HG02678 (cell line): ENCODE results near the gene KLHL34.

Source experiments
- ATAC-seq: cut with Tn5 transposase; IDR thresholded peaks from one replicate; pipeline ENCODE4 v1.9.1; 2021; ENCODE audit warnings: mild to moderate bottlenecking, moderate library complexity; ENCODE audit not compliant: unreplicated experiment

Gene KLHL34, protein sequence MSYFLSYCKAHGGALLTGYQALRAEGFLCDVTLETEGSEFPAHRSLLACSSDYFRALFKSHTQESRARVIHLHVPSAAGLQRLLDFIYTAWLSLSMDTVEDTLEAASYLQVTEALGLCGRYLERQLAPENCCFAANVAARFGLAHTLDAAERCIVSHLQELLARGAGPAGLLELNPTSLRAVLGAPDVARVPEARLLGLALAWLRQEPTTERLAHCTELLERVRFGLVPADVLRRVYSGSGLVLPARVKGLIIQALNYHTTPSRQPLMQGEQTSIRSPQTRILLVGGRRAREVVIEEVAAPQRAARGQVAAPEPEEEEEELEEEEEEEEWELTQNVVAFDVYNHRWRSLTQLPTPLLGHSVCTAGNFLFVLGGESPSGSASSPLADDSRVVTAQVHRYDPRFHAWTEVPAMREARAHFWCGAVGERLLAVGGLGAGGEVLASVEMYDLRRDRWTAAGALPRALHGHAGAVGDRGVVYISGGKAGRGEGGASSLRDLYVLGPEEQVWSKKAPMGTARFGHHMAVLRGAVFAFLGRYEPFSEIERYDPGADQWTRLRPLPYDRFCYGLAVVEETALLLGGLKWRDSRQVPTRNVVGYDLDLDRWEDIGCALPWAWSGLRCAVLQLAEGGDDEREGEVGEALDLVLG

DNA sequence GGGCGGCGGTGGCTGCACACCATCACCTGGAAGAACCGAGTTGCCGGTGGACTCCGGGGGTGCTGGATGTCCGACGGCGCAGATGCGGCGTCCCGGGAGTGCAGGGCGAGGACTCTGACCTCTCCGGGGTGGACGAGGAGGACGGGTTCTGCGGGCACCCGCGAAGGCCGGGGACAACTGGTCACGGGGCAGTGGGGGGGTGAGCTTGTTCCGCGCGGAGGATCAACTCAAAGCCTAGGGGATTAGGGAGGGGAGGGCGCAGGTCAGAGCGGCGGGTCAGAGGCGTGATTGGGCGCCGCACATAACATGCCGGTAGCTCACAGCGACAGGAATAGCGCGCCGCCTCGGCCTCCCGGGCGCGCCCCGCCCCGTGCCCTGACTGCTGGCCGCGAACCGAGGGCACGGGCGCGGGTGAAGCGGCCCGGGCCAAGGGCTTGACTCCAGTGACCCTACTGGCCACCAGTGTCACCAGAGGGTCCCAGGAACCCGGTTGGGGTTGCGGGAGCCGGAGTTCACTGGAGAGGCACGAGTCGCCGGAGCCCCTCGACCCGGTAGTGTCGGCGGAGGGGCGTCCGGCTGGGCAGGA is at the start of gene KLHL34:
Gene KLHL34, minus strand, starts transcription at position 179 of the 586 bp plus-strand sequence. CDS start 542 bp downstream, outside the sequence.
- no peak for ATAC-seq

DNA sequence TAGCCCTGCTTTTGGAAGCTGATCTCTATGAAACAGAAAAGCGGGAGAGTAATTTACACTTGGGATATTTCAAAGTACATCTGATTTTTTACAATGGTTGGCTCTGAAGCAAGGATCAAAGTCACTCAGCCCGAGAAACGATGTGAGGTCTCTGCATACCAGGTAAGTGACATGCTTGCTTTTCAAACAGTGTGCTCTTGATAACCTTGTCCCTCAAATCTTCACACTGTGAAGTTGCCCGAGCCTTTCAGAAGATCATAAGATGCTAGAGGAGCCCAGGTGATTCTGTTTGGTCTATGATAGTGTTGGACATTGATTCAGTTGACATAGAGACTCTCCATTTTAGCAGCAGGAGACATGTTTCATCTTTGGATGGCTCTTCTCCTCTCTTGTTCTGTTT is 47.1 kb upstream of the KLHL34 start:
- no peak for ATAC-seq

DNA sequence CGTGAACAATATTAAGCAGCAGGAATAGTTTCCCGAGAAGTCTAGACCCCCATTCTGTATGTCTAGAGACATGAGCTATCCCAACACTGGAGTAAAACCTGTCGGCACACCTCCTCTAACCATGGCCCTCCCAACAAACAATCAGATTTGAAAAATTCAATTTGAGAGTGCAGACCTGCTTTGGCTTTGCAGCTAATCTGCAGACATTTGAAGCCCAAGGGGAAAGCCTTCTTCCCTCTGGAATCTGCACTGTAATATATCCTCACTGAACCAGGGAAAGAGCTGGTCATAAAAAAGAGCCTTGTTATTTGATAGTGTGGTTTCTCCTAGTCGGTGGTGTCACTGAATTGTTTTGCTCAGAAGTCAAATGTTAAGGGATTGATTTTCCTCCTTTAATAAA is 44.6 kb upstream of the KLHL34 start:
- ATAC-seq: no peak

DNA sequence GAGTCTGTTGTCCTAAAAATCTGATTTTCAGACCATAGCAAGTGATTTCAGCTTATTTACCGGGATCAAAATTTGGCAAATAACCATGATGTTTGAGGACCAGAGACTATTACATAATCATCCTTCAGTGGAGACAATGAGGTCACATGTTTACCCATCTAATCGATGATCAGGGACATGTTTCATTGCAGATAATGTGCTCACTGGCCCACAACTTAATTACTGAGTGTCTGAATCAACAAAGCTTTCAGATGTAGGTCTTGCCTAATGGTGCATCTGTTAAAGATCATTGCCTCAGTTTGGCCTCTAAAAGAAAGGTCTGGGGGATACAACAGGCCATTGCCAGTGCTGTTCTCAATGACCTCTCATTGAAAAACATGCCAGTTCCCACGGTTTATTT is 42.8 kb upstream of the KLHL34 start:
- ATAC-seq: no peak

DNA sequence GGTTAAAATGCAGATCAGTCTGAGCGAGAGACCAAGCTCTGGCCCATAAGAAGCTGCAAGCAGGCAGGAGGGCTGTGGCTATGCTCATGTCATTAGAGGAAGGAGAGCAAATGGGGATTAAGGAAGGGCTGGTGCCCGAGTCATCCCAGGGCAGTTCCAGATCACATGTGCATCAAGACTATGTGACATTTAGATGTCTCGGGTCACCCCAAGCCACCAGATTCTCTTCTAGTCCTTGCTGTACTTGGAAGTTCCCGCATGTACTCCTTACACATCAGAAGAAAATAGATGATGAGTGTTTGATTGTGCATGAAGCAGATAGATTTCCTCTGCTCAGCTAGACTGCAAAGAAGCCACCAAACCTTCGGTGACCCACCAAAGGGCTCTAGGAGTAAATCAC is 42.1 kb upstream of the KLHL34 start:
- ATAC-seq: no peak

DNA sequence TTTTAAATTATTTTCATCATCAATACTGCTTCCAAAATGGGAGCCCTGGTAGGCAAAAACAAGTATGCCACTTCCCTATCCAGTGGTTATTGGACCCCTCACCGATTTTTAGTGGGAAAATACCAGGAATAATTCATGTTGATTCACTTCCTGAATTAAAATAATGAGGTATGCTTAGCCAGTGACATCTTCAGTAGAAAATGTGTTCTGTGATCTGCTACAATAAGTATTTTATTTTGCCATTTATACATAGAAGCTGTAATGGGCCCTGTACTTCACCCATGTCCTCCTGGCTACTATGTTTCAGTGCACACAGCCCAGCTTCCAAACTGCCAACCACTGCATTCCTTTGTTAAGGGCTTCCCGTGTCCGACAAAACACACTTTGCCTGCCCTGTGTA is 41.0 kb upstream of the KLHL34 start:
- ATAC-seq: no peak

DNA sequence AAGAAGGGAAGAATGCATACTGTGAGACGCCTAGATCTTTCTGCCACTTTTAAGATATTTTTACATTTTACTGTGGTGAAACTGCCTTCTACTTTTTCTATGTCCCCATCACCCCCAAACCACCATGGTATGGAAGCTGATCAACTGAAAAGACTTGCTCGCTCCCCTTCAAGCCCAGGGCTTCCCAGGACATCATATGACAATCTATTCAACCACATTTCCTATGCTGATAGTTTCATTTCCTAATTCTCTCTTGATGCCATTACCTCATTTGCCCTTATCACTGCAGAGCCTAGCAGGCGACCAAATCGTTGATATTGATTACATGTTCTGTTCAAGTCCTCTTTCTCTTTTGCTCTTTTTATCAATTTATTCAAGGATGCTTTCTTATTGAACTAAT is 40.1 kb upstream of the KLHL34 start:
- ATAC-seq: no peak

DNA sequence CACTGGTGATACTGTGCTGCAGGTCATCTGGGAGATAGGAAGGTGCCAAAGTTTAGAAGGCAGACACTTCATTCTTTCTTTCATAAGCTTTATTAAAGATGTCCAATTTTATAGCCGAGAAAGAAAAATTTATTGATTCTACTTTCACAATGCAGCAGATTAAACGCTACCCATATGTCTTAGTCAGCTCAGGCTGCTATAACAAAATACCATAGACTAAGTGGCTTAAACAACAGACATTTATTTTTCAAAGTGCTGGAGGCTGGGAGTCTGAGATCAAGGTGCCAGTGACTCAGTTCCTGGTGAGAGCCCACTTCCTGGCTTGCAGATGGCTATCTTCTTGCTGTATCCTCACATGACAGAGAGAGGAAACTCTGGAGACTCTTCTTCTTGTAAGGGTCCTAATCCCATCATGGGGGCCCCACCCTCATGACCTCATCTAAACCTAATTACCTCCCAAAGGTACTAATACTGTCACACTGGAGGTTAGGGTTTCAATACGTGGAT is 33.4 kb upstream of the KLHL34 start:
- no peak for ATAC-seq

DNA sequence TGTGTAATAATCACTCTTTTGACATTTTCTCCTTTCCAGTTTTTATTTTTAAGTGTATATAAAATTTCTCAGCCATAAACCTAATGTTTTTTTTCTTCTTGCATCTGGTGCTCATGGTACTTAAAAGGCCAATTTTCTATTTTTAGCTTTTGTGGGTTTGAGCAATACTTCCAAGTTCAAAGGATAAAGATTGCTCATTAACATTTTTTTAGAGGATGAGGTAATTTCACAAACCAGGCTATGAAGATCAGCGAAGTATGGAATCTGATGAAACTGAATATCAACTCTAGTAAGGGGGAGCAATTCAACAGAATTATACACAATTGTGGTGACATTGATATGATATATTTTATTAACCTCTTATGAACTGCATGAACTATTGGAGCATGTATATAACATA is 25.8 kb upstream of the KLHL34 start:
- no peak for ATAC-seq

DNA sequence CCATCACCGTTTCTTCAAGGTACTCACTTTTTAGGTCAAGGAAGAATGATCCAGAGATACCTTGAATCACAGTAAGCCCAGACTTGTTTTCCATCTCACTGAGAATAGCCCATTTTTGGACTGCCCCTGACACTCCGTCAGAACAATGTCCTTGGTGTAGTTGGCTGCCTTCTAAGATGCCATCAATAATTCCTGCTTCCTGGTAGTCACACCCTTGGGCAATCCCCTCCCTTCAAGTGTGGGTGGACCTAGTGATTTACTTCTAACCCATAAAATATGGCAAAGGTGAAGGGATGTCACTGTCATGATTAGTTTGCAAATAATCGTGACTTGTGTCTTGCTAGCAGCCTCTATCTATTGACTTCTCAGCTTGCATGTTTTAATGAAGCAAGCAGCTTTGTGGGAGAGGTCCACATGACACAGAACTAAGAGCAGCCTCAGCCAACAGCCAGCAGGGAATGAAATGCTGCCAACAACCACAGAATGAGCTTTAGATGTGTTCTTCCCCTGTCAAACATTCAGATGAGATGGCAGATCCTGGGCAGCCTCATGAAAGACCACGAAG is 20.0 kb upstream of the KLHL34 start:
- ATAC-seq: no peak

DNA sequence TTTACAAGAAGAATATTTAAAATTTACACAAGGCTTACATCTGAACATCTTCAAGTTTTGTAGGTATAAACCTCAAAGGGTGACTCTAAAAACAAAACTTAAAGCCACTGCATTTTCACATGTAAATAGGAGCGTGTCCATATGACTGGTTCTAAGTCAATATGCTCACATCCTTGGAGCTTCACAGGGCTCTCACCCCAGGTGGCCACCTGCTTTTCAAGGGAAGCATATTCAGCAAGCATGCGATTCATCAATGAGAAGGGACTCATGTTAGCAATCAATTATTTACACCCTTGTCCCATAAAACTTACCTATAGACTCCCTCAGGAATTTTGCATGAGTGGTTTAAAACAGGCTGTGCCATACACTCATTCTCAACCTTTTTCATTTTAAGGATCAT is 17.8 kb upstream of the KLHL34 start:
- ATAC-seq: no peak

DNA sequence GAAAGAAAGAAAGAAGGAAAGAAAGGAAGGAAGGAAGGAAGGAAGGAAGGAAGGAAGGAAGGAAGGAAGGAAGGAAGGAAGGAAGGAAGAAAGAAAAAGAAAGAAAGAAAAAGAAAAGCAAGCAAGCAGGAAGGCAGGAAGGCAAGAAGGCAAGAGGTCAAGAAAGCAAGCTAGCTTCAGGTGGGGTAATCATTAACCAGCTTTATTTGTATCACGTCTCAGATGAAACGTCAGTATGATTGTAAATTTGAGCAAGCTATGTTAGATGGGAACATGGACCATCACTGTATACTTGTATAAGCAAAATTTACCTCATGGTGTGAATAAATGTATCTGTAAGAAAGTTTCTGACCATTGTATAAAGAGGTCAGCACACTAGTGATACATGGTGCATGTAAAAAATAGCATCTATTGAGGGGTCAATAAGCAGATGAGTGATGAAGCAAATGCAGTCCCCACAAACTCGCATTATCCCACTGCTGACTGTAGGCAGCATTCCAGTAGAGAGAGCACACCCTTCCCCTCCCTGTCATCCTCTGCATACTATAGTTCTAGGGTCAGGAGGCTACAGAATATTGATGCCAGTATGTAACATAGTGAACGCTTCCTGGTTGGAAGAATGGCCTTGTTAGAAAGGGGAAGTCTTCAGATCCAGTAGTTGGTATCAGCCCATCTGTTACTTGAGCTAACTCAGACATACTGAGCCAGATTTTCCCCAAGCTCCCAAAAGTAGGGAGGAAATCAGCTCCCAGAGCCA is 16.5 kb upstream of the KLHL34 start:
- no peak for ATAC-seq

DNA sequence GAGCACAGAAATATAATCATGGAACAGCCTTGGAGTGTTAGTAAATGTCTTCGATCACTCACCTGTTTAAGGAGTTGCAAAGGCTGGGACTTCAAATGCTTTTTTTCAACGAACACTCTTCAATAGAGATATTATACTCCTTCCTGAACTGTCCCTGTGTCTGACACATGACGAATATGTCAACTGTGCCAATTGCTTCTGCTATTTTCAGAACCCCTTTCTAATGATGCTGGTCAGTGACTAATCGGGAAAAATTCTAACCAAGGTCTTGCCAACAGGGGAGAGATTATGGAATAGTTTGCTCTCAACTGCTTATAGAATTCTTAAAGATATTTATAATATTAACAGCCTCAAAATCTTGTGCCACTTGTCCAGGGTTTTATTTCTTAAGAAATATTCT is 8.5 kb upstream of the KLHL34 start:
- no peak for ATAC-seq

DNA sequence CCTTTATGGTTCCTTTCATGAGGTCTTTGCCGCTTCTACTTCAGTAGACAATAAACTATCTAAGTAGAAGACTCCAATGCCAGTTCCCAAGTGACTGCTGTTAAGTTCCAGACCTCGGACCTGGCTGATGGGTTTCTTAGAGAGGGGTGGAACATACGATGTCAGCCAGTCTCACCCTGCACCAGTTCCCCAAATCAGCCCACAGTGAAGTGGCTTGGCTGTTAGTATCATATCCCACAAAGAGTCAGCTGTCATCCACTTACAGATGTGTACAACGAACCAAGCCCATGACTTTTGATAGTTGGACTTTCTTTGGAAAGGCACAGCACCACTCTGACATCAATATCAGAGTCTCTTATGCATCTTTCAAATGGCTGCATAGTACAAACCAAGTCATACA is 8.1 kb upstream of the KLHL34 start:
- no peak for ATAC-seq

DNA sequence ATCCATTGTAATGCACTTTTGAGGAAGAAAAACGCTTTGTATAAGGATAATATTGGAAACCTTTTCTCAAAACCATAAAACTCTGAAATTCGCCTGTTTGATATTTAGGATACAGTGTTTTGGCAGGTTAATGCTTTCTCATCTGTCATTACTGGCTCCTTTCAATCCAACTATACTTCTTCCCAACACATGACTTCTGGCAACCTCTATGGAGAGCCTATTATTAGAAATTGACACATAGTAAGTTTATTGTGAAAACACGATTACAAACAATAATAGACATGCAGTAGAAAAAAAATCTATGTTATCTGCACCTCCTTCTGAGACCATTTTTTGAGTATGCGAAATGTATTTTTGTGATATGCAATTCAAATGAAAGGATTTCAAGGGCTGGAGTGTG is 4.6 kb upstream of the KLHL34 start:
- no peak for ATAC-seq

DNA sequence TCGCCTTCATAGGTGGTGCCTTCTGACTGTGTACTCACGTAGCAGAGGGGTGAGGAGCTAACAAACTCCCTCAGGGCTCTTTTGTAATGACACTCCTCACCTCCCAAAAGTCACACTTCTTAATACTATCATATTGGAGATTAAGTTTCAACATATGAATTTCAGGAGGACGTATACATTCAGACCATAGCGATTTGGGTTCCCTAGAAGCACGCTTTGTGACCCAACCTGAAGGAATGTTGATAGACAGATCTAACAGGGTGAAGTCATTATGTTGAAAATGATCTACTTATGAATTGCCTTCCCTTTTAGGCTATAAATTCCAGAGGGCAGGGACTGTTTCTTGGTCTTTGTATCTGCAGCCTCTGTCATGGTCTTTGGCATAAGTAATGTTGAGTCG is 3.2 kb upstream of the KLHL34 start:
- no peak for ATAC-seq

DNA sequence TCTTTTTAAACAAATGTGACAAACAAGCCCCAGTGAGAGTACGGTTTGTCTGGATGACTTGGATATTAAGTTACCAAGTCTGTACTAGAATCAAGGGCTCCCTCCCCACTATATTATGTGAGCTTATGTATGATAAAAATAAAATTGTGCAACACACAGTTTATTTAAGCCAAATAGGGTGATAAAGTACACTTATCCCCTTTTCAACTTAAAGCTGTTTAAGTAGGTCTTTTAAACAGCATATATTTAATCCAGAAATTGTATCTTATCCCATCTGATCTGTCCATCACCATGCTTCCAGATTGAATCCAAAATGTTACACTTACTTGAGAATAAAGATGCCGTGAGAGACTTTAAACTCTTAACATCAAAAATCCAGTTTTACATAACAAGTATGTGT is 2.0 kb upstream of the KLHL34 start:
- no peak for ATAC-seq

DNA sequence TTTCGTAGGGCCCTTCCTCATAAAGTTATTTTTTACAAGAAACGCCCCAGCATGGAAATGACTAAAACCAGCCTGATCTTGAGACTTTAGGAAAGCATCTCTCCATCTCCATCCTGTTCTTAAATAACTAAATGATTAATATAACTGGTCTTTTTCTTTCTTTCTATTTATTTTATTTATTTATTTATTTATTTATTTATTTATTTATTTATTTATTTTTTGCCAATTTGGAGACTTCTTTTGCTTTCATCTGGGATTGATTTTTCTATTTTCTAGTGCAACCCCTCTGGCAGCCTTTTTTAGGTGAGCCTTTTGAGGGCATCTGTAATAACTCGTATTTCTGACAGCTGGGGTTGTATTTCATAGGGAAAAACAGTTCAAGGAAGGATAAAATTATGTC is 1.2 kb upstream of the KLHL34 start:
- ATAC-seq: no peak

DNA sequence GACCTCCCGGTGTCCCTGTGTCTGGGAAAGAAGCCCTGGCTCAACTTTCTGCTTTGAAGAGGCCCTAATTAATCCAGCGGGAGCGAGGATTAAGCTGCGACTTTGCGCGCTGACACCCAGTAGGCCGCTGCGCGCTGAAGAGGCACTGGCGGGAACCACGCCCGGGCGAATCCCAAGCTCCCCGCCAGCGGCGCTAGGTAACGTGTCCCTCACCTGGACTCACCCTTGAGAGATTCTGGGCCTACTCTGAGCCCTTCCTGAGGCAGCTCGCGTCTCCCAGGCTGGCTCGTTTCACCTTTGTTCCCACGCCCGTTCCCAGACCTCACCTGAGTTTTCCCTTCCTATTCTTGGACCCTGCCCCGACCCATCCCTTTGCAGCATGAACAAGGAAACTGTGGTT is 616 bp upstream of the KLHL34 start:
- no peak for ATAC-seq

DNA sequence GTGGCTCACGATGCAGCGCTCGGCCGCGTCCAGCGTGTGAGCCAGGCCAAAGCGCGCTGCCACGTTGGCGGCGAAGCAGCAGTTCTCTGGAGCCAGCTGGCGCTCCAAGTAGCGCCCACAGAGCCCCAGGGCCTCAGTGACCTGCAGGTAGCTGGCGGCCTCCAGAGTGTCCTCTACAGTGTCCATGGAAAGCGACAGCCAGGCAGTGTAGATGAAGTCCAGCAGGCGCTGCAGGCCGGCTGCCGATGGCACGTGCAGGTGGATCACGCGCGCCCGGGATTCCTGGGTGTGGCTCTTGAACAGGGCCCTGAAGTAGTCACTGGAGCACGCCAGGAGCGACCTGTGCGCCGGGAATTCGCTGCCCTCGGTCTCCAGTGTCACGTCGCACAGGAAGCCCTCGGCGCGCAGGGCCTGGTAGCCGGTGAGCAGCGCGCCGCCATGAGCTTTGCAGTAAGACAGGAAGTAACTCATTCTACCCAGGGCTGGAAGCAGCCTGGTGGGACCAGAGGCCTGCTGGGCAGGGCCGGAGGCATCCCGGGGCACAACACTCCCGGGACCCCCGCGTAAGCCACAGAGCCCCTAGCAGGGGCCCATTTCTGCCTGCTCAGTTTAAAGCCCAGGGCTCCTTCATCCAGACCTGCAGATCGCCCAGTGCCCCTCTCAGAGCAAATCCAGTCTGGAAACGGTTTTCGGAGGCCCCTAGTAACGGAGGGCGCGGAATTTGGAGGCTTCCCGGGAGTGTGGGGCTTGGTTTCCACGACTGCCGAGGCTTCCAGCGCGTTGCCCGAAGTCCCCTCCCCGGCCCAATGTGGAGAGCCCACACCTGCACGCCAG is 595 bp downstream of the KLHL34 start:
- ATAC-seq: no peak
